Stomach (tissue), 4 donors: ENCODE results near the gene AMOTL2.

Experiments
- CTCF ChIP-seq, 7 experiments: fragments of 450-650 bp in 4 of 7; fragments of 200-600 bp in 3 of 7; sonication (generic) in 3 of 7; IDR thresholded peaks; one replicate each; pipeline ENCODE4 v1.5.1; 2016 to 2019; ENCODE audit warnings: antibody characterized with exemption in 7 of 7, control low read depth in 2 of 7, mild to moderate bottlenecking in 1 of 7
- EP300 ChIP-seq: sonication (generic); formaldehyde crosslinking; IDR thresholded peaks from one replicate; pipeline ENCODE4 v1.6.1; 2017; ENCODE audit warnings: antibody characterized with exemption

GRCh38 chr3:134370611-134371531 is 3.4 kb downstream of the AMOTL2 start:
- TF ChIP-seq CTCF (IDR thresholded peaks at IDR 0.05) (no peak), EP300 (no peak)
